Measurements from ENCODE around the gene ACAN. TPM values are rescaled to one million over a fixed set of nuclear protein-coding genes. Genes with fewer than 3 reads are reported as not detected.

ACAN gene
- total and polyA plus RNA-seq, 9 of the 15 experiments (the other 6 are each of a cell fraction or from before 2014, with no cell fraction given) = not detected

DNA sequence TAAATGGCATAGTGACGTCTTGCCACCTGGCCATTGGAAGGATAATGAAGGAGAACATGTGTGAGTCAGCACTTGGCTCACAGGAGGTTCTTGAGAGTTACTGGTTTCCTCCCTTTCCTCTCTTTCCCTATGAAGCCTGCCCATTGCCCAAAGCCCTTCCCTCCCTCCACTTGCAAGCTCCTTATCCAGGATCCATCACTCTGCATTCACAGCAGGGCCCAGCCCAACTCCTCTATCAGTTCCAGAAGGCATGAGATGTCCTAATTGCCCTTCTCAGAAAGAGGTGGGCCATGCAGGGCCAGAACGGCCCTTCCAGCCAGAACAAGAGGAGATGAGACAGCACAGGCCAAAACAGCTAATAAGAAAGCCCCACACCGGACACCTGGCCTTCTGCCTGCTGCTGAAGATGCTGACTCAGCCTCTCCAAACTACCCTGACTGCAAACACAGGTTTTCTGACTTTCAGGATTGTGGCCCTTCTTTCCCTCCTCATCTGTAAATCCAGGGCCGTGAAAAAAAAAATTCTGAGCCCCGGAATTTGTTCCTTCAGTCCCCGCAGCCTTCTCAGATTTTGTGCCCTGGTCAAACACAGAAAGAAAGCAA, 62.4 kb downstream of the ACAN start (continued):
- TF ChIP-seq FOXK2 (conservative IDR thresholded peaks at IDR 0.05 in 1 of 2, IDR thresholded peaks at IDR 0.05 in 1 of 2; ENCODE audit: low read depth in 2 of 2) (no peak), TCF3 (CRISPR knock-in tag; IDR thresholded peaks at IDR 0.05) (peak; percentile 43; the same call in 1 of the 2 replicates), L3MBTL2 (IDR thresholded peaks at IDR 0.05) (0 out of 2 replicates have a peak, but pooled peaks have one; percentile 10), SMARCB1 (IDR thresholded peaks at IDR 0.05; ENCODE audit: insufficient read length, low read depth) (no peak), CSDE1 (IDR thresholded peaks at IDR 0.05) (0 out of 4 replicates have a peak, but pooled peaks of 1 of the 2 experiments have one; percentile 35), ERF (CRISPR knock-in tag; IDR thresholded peaks at IDR 0.05) (no peak), ZNF778 (CRISPR knock-in tag; IDR thresholded peaks at IDR 0.05) (no peak), CREBBP (IDR thresholded peaks at IDR 0.05; ENCODE audit: low read depth, low read length) (no peak), SMAD1 (IDR thresholded peaks at IDR 0.05; ENCODE audit: low read depth, low read length, partially characterized antibody) (no peak), NUFIP1 (IDR thresholded peaks at IDR 0.05; ENCODE audit: partially characterized antibody) (no peak), ZNF263 (CRISPR knock-in tag; IDR thresholded peaks at IDR 0.05; ENCODE audit: borderline replicate concordance) (no peak)
- TF ChIP-seq, protein P1, sequence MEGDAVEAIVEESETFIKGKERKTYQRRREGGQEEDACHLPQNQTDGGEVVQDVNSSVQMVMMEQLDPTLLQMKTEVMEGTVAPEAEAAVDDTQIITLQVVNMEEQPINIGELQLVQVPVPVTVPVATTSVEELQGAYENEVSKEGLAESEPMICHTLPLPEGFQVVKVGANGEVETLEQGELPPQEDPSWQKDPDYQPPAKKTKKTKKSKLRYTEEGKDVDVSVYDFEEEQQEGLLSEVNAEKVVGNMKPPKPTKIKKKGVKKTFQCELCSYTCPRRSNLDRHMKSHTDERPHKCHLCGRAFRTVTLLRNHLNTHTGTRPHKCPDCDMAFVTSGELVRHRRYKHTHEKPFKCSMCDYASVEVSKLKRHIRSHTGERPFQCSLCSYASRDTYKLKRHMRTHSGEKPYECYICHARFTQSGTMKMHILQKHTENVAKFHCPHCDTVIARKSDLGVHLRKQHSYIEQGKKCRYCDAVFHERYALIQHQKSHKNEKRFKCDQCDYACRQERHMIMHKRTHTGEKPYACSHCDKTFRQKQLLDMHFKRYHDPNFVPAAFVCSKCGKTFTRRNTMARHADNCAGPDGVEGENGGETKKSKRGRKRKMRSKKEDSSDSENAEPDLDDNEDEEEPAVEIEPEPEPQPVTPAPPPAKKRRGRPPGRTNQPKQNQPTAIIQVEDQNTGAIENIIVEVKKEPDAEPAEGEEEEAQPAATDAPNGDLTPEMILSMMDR (IDR thresholded peaks at IDR 0.05 in 2 of 3, conservative IDR thresholded peaks at IDR 0.05 in 1 of 3; ENCODE audit: insufficient read depth in 2 of 3, low read depth in 1 of 3, low read length in 3 of 3) = no peak
- TF ChIP-seq, protein P2, sequence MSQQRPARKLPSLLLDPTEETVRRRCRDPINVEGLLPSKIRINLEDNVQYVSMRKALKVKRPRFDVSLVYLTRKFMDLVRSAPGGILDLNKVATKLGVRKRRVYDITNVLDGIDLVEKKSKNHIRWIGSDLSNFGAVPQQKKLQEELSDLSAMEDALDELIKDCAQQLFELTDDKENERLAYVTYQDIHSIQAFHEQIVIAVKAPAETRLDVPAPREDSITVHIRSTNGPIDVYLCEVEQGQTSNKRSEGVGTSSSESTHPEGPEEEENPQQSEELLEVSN (IDR thresholded peaks at IDR 0.05; ENCODE audit: borderline replicate concordance in 1 of 2, extremely low read depth in 1 of 2, insufficient read depth in 1 of 2, insufficient read length in 1 of 2, low read depth in 1 of 2, low read length in 1 of 2, poor library complexity in 1 of 2, severe bottlenecking in 1 of 2) = no peak
- TF ChIP-seq, protein P3, sequence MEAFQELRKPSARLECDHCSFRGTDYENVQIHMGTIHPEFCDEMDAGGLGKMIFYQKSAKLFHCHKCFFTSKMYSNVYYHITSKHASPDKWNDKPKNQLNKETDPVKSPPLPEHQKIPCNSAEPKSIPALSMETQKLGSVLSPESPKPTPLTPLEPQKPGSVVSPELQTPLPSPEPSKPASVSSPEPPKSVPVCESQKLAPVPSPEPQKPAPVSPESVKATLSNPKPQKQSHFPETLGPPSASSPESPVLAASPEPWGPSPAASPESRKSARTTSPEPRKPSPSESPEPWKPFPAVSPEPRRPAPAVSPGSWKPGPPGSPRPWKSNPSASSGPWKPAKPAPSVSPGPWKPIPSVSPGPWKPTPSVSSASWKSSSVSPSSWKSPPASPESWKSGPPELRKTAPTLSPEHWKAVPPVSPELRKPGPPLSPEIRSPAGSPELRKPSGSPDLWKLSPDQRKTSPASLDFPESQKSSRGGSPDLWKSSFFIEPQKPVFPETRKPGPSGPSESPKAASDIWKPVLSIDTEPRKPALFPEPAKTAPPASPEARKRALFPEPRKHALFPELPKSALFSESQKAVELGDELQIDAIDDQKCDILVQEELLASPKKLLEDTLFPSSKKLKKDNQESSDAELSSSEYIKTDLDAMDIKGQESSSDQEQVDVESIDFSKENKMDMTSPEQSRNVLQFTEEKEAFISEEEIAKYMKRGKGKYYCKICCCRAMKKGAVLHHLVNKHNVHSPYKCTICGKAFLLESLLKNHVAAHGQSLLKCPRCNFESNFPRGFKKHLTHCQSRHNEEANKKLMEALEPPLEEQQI (IDR thresholded peaks at IDR 0.05) = 0 out of 2 replicates have a peak, but pooled peaks have one; percentile 12
- TF ChIP-seq, protein P4, sequence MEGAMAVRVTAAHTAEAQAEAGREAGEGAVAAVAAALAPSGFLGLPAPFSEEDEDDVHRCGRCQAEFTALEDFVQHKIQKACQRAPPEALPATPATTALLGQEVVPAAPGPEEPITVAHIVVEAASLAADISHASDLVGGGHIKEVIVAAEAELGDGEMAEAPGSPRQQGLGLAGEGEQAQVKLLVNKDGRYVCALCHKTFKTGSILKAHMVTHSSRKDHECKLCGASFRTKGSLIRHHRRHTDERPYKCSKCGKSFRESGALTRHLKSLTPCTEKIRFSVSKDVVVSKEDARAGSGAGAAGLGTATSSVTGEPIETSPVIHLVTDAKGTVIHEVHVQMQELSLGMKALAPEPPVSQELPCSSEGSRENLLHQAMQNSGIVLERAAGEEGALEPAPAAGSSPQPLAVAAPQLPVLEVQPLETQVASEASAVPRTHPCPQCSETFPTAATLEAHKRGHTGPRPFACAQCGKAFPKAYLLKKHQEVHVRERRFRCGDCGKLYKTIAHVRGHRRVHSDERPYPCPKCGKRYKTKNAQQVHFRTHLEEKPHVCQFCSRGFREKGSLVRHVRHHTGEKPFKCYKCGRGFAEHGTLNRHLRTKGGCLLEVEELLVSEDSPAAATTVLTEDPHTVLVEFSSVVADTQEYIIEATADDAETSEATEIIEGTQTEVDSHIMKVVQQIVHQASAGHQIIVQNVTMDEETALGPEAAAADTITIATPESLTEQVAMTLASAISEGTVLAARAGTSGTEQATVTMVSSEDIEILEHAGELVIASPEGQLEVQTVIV (CRISPR knock-in tag; IDR thresholded peaks at IDR 0.05; ENCODE audit: borderline replicate concordance) = no peak
- TF ChIP-seq, protein P5, sequence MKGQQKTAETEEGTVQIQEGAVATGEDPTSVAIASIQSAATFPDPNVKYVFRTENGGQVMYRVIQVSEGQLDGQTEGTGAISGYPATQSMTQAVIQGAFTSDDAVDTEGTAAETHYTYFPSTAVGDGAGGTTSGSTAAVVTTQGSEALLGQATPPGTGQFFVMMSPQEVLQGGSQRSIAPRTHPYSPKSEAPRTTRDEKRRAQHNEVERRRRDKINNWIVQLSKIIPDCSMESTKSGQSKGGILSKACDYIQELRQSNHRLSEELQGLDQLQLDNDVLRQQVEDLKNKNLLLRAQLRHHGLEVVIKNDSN (CRISPR knock-in tag; IDR thresholded peaks at IDR 0.05) = no peak
- TF ChIP-seq, protein P6, sequence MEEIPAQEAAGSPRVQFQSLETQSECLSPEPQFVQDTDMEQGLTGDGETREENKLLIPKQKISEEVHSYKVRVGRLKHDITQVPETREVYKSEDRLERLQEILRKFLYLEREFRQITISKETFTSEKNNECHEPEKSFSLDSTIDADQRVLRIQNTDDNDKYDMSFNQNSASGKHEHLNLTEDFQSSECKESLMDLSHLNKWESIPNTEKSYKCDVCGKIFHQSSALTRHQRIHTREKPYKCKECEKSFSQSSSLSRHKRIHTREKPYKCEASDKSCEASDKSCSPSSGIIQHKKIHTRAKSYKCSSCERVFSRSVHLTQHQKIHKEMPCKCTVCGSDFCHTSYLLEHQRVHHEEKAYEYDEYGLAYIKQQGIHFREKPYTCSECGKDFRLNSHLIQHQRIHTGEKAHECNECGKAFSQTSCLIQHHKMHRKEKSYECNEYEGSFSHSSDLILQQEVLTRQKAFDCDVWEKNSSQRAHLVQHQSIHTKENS (CRISPR knock-in tag; IDR thresholded peaks at IDR 0.05) = no peak

All from K562 (cell line).